OCI-LY3 (cell line): ENCODE data around the gene MBOAT7.

Experiments used
- CTCF ChIP-seq: fragments of 200-600, 300-600 bp; sonication (generic); IDR thresholded peaks from 2 replicates; pipeline ENCODE4 v1.5.1; 2014; ENCODE audit warnings: antibody characterized with exemption, low read length, low read depth
- EZH2phosphoT487 ChIP-seq: fragments of 200-600 bp; shearing (Covaris generic); IDR thresholded peaks from 2 replicates; pipeline ENCODE4 v1.6.1; 2018; ENCODE audit warnings: antibody characterized with exemption, mixed run types, low read depth

- TF ChIP-seq CTCF = no peak
- no peak for TF ChIP-seq EZH2phosphoT487
These were observed 41.2 kb downstream of the MBOAT7 start for GRCh38 chr19:54148158-54148557.
